Body of pancreas (tissue), 4 donors: ENCODE measurements around the gene TMEM190. TPM values are rescaled to one million over a fixed set of nuclear protein-coding genes. Genes with fewer than 3 reads are reported as not detected.

ENCODE experiments used
- ATAC-seq: fragments of 150-250 bp; one replicate; pipeline ENCODE4 v1.9.1; 2016
- DNase-seq, 4 donors: peaks; one replicate each; pipeline ENCODE4 v3.0.0-alpha.2; 2019
- H3K27ac ChIP-seq, 4 donors: fragments of 200-600 bp; sonication (generic); 1 replicate in 3 of 4; 2 replicates in 1 of 4; pipeline versions ENCODE4 v1.5.1 to v1.6.1; 2016 to 2019; ENCODE audit warnings: mild to moderate bottlenecking in 1 of 4, mixed read lengths in 1 of 4, moderate library complexity in 1 of 4
- H3K27me3 ChIP-seq, 2 donors: fragments of 200-600 bp; sonication (generic); one replicate each; pipeline ENCODE4 v1.6.0; 2016; ENCODE audit warnings: mild to moderate bottlenecking in 1 of 2
- H3K36me3 ChIP-seq, 2 donors: fragments of 200-600 bp; sonication (generic); replicated peaks in 1 of 2; 2 replicates each; pipeline ENCODE4 v1.5.1; 2016; ENCODE audit warnings: low read depth in 2 of 2; ENCODE audit not compliant: insufficient read depth in 1 of 2
- H3K4me1 ChIP-seq: fragments of 200-600 bp; sonication (generic); one replicate; pipeline ENCODE4 v1.6.0; 2016
- H3K4me3 ChIP-seq, 2 donors: fragments of 200-600 bp; sonication (generic); 1 replicate in 1 of 2; 2 replicates in 1 of 2; pipeline ENCODE4 v1.5.1; 2016 to 2019
- H3K9me3 ChIP-seq, 3 donors: fragments of 200-600 bp; sonication (generic); 1 replicate in 2 of 3; 2 replicates in 1 of 3; pipeline ENCODE4 v1.5.1; 2016
- CTCF ChIP-seq, 7 experiments: fragments of 450-650 bp in 4 of 7; fragments of 200-600 bp in 3 of 7; sonication (generic) in 3 of 7; IDR thresholded peaks; one replicate each; pipeline ENCODE4 v1.5.1; 2016 to 2019; ENCODE audit warnings: antibody characterized with exemption in 7 of 7
- POLR2A ChIP-seq, 3 donors: fragments of 450-650 bp; IDR thresholded peaks; one replicate each; pipeline ENCODE4 v1.6.1; 2016; ENCODE audit warnings: antibody characterized with exemption in 3 of 3, mild to moderate bottlenecking in 2 of 3
- WGBS, 2 donors: methylation state at CpG; one replicate each; pipeline ENCODE4 v1.1.5; 2017; 5-methylcytosine and 5-hydroxymethylcytosine counted together
- intact Hi-C: fragments of 100-400 bp; cut with DNase I; formaldehyde crosslinking; loops from one replicate; pipeline ENCODE4 v1.15.1; 2023
- total RNA-seq, 2 donors: library from RNA; depleted of rRNA; stranded (reverse); fragments of >200 nt; gene quantifications; one replicate each; pipeline ENCODE4 v1.1.0, GENCODE V29; 2016

The TMEM190 gene
- total RNA-seq, 2 donors from 2014 or later: not detected

- DNase-seq (no peak), ATAC-seq (no peak)
- peaks cover 30% of the 10 kb centered on the region for H3K4me1 ChIP-seq
- peaks cover 0 to 35% of the 10 kb centered on the region in 2 donors for H3K27me3 ChIP-seq
- intact Hi-C loops: no loop called here
- H3K4me3 ChIP-seq: no peak overlapping the region
- TF ChIP-seq CTCF (IDR thresholded peaks at IDR 0.05) (no peak), POLR2A (IDR thresholded peaks at IDR 0.05) (no peak)
- H3K27ac ChIP-seq: no peak overlapping the region
- H3K9me3 ChIP-seq: no peaks in the 10 kb centered on the region
- no peaks in the 10 kb centered on the region for H3K36me3 ChIP-seq
- WGBS, 2 donors: 3 to 4% methylated on average over 12 to 42 of the region's 59 CpGs
These were observed 6.8 kb upstream of the TMEM190 start for GRCh38 chr19:55369653-55370304.

GRCh38 chr19:55370305-55370988 lies 6.2 kb upstream of the TMEM190 start, which contains the start of gene IL11:
TSS of gene IL11 (minus strand) at chr19:55370463. CDS start at chr19:55370310, 153 bp downstream.
- no peak within 1 kb of the TSS for H3K27ac ChIP-seq
- no peak for ATAC-seq
- no peak for DNase-seq
- peaks cover 30% of the 10 kb centered on the region for H3K4me1 ChIP-seq
- H3K9me3 ChIP-seq: no peaks in the 10 kb centered on the region
- WGBS, 2 donors: 5 to 10% methylated on average over 22 to 28 of the region's 32 CpGs
- TF ChIP-seq CTCF (IDR thresholded peaks at IDR 0.05) (no peak), POLR2A (IDR thresholded peaks at IDR 0.05) (no peak)
- H3K4me3 ChIP-seq: no peak within 1 kb of the TSS
- H3K27me3 ChIP-seq: peaks cover 0 to 35% of the 10 kb centered on the region in 2 donors
- no peaks in the 10 kb centered on the region for H3K36me3 ChIP-seq
- intact Hi-C loops: no loop called here

GRCh38 chr19:55372316-55373081 lies 4.1 kb upstream of the TMEM190 start:
- intact Hi-C loops: no loop called here
- Histone ChIP-seq H3K4me1 (peaks cover 30% of the 10 kb centered on the region), H3K27me3 (peaks cover 0 to 35% of the 10 kb centered on the region in 2 donors), H3K36me3 (no peaks in the 10 kb centered on the region), H3K9me3 (no peaks in the 10 kb centered on the region), H3K27ac (no peak overlapping the region), H3K4me3 (no peak overlapping the region)
- 19 to 30% methylated on average over 13 to 24 of the region's 24 CpGs for WGBS, 2 donors
- no peak for TF ChIP-seq CTCF (IDR thresholded peaks at IDR 0.05)
- no peak for TF ChIP-seq POLR2A (IDR thresholded peaks at IDR 0.05)
- no peak for DNase-seq
- ATAC-seq: no peak

- H3K4me3 ChIP-seq: no peak overlapping the region
- peaks cover 0 to 33% of the 10 kb centered on the region in 2 donors for H3K27me3 ChIP-seq
- no peak overlapping the region for H3K27ac ChIP-seq
- ATAC-seq (peak; percentile 8), DNase-seq (no peak)
- TF ChIP-seq POLR2A (IDR thresholded peaks at IDR 0.05) (no peak), CTCF (IDR thresholded peaks at IDR 0.05) (no peak)
- H3K9me3 ChIP-seq: no peaks in the 10 kb centered on the region
- H3K4me1 ChIP-seq: peaks cover 29% of the 10 kb centered on the region
- WGBS, 2 donors: 28 to 41% methylated on average over 6 to 7 of the region's 9 CpGs
- no peaks in the 10 kb centered on the region for H3K36me3 ChIP-seq
- intact Hi-C loops: no loop called here
These were observed 3.2 kb upstream of the TMEM190 start for GRCh38 chr19:55373306-55373992.
